Glomerular visceral epithelial cell (primary cell): ENCODE data around the gene MRPL57.
"Not testable (repeated sequence)": the region's sequence is repeated elsewhere in the genome, so short reads cannot be mapped to it uniquely, and the experiment has no call there.

Experiments used
- DNase-seq: peaks from one replicate; pipeline ENCODE4 v3.0.0-alpha.2; 2016; ENCODE audit errors: extremely low spot score

Gene MRPL57

DNA sequence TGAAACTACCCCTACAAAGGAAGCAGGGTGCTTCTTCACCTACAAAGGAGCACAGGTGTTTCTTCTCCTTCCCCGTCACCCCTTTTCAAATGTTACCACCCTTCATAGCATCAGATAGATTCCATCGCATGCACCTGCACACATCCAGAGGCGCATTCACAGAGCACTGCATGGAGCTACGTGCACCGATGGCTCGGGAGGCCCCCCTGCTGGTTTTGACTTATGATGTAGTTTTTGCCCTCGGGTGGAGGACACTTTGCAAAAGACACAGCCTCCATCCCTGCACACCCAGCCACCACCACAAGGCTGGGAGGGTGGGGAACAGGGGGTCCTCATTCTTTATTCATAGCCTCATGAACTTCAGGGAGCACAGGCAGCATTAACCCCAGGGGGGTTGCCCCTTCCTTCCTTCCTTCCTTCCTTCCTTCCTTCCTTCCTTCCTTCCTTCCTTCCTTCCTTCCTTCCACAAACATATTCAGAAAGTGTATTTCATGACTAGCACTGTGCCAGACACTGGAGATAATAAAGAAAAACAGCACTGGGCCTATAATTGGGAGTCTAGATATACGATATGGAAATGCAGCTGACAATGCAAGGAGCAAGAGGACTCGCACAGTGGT, 21.3 kb downstream of the MRPL57 start:
- DNase-seq, result not testable (repeated sequence)

DNA sequence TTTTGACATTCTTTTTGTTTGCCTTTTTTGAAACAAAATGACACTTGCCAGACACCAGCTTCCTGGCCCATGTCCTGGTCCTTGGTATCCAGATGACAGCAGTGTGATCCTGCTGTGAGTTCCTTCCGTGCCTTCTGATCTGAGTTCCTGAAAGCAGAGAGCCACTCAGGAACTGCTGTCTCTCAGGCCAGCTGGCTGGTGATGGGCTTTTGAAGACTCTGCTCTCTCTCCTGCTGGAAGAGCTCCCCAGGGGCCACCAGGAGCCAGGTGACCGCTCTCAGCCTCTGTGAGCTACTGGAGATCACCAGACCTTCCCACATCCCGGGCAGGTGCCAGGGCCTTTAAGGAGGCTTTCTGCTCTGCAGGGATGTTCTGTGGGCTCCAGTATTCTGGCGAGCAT, 21.9 kb downstream of the MRPL57 start:
- DNase-seq, result not testable (repeated sequence)

DNA sequence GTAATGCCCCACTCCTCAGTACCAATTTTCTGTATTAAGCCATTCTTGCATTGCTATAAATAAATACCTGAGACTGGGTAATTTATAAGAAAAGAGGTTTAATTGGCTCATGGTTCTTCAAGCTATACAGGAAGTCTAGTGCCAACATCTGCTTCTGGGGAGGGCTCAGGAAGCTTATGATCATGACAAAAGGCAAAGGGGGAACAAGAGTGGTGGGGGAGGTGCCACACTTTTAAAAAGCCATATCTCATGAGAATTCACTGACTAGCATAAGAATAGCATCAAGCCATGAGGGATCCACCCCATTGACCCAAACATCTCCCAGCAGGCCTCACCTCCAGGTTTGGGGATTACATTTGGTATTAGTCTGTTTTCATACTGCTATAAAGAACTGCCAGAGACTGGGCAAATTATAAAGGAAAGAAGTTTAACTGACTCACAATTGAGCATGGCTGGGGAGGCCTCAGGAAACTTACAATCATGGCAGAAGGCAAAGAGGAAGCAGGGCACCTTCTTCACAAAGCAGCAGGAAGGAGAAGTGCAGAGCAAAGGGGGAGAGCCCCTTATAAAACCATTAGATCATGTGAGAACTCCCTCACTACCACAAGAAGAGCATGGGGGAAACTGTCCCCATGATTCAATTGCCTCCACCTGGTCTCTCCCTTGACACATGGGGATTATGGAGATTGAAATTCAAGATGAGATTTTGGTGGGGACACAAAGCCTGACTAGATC, 25.2 kb downstream of the MRPL57 start:
- DNase-seq, result not testable (repeated sequence)

GRCh38 chr13:21202767-21203531, 26.5 kb downstream of the MRPL57 start:
- no peak for DNase-seq

GRCh38 chr13:21208652-21209154, 32.2 kb downstream of the MRPL57 start:
- DNase-seq, result no peak

DNA sequence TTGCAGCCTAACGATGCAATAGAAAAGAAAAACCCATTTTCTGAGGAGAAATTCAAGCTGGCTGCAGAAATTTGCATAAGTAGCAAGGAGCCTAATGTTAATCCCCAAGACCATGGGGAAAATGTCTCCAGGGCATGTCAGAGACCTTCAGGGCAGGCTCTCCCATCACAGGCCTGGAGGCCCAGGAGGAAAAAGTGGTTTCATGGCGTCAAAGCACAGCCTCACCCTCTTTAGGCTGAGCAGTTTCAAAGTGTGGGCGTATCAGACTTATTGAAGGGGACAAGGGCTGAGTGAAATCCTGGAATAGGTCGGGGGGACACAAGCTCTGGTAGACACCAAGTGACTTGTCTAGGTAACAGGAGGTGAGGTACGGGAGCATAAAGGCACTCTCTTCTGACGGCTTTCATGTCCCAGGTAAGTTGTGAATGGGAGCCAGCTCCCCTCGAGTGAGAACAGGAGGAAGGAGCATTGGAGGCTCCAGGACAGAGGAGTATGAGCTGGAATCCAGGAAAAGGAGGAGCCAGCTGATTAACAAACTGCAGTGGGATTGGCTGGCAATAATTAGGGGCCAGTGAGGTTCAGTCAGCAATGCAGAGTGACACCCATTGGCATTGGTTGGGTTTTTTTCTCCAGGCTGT, 35.8 kb downstream of the MRPL57 start:
- no peak for DNase-seq

DNA sequence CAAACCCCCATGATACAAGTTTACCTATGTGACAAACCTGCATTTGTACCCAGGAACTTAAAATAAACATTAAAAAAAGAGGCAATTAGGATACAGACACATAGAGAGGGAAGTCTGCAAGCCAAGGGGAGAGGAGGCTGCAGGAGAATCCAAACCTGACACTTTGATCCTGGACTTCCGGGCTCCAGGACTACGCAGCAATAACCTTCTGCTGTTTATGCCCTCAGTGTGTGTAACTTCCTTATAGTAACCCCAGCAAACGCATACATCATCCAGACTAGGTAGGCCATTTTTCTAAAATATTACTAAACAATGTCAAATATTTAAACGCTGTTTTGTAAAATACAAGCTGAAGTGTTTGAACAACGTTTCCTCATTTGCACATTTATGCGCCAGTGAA, 39.0 kb downstream of the MRPL57 start:
- not testable (repeated sequence) for DNase-seq

DNA sequence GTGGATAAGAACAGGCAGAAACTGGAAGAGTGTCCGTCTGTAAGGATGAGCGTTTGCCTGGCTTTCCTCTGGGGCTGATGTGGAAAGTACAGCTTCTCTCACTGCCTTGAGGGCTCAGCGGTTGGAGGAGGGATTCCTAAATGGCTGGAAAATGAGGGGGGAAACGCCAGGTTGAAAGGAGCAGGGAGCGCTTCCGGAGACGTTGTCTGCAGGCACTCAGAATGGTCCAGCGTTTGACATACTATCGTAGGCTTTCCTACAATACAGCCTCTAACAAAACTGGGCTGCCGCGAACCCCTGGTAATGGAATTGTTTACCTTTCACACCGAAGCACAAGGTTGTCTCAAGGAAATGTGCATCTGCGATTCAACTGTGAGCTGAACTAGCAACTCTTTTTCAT, 39.9 kb downstream of the MRPL57 start:
- DNase-seq, result no peak

GRCh38 chr13:21218351-21219035, 42.0 kb downstream of the MRPL57 start:
- DNase-seq, result no peak

GRCh38 chr13:21219036-21219381, 42.6 kb downstream of the MRPL57 start:
- DNase-seq, result no peak

- not testable (repeated sequence) for DNase-seq
Measured at GRCh38 chr13:21219716-21220115, 43.3 kb downstream of the MRPL57 start.

DNA sequence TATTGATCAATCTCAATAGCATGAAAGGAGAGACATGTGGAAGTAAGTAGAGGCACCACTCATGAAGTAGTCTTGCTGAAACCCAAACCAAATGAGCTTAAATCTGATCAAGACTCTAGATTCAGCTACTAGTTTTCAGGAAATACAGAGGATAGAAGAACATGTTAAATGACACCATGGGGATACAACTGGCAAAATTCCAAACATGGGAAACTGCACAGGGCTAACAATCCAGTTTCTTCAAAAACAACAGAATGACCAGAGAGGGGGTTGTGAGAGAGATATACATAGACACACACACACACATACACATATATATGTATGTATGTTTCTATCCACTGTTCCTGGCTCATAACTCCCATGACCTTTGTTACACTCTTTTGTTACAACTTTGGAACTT, 44.8 kb downstream of the MRPL57 start:
- no peak for DNase-seq

- DNase-seq, result no peak
Measured at GRCh38 chr13:21225082-21225481, 48.6 kb downstream of the MRPL57 start.

DNA sequence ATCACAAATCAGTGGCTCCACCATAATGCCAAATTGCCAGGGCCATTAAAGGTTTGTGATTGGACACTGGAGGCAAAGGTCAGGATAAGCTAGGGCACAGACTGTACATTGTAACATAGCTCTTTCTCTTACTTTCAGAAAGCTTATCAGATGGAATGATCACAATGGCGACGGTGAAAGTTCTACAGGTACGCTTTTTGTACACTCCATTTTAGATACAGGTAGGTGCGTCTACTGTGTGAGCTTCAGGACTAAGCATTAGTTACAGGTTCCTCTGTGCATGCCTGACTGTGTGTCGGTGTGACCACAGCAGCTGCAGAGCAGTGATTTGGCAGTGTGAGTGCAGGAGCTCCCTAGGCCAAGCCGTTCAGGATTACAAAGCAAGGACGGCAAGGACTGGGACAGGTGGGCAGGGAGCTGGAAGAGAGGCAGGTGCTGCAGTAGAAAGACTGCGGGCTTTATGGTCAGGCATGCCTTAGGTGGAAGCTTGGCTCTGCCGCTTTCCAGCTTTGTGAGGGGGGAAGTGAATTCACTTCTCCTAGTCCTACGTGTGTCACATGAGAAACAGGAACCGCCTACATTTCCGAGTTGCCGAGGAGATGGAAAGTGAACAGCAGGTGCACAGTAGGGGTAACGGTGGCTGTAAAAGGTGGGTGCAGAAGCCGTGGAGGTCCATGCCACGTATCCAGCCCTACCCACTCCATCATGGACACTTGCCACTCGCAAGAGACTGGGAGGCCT, 49.6 kb downstream of the MRPL57 start:
- DNase-seq, result no peak

GRCh38 chr13:21227917-21228316, 51.5 kb downstream of the MRPL57 start:
- DNase-seq, result no peak
